Adrenal gland (tissue), 5 donors: ENCODE results near the gene NEU2.

Experiments
- POLR2A ChIP-seq, 2 donors: fragments of 450-650 bp; IDR thresholded peaks; one replicate each; pipeline ENCODE4 v1.6.1; 2017; ENCODE audit warnings: antibody characterized with exemption in 2 of 2, mild to moderate bottlenecking in 2 of 2, moderate library complexity in 1 of 2
- TF ChIP-seq, protein P1 (sequence below), 6 experiments: fragments of 450-650 bp in 4 of 6; fragments of 200-600 bp in 2 of 6; sonication (generic) in 1 of 6; IDR thresholded peaks; 1 replicate in 5 of 6; 2 replicates in 1 of 6; pipeline versions ENCODE4 v1.5.1 to v1.8.0; 2016 to 2021; ENCODE audit warnings: antibody characterized with exemption in 6 of 6, mild to moderate bottlenecking in 2 of 6, moderate library complexity in 1 of 6
- donor health status: DM: no; HTN: no; CAD: no.

DNA sequence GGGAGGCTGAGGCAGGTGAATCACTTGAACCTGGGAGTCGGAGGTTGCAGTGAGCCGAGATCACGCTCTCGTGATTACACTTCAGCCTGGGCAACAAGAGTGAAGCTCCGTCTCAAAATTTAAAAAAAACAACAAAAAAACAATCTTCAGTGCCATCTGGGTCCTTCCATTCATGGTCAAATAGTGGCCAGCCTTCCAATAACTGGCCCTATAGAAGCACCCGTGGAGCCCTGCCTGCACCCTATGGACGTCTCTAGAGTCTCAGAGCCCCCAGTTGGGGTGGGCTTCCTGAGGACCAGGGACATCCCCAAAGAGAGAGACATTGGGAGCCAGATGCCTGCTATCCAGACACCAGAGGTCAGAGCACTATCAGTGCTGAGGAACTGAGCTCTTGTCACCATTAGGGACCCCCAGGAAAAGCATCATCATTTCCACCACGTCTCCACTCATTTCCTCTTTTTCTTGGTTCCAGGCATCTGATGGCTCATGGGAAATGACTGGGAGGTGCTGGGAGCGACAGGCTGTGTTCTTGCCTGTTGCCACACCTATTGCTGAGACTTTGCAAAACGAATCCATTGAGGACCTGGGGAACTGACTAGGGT lies 9.4 kb downstream of the NEU2 start:
- TF ChIP-seq, protein P1, sequence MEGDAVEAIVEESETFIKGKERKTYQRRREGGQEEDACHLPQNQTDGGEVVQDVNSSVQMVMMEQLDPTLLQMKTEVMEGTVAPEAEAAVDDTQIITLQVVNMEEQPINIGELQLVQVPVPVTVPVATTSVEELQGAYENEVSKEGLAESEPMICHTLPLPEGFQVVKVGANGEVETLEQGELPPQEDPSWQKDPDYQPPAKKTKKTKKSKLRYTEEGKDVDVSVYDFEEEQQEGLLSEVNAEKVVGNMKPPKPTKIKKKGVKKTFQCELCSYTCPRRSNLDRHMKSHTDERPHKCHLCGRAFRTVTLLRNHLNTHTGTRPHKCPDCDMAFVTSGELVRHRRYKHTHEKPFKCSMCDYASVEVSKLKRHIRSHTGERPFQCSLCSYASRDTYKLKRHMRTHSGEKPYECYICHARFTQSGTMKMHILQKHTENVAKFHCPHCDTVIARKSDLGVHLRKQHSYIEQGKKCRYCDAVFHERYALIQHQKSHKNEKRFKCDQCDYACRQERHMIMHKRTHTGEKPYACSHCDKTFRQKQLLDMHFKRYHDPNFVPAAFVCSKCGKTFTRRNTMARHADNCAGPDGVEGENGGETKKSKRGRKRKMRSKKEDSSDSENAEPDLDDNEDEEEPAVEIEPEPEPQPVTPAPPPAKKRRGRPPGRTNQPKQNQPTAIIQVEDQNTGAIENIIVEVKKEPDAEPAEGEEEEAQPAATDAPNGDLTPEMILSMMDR (IDR thresholded peaks at IDR 0.05): no peak
- TF ChIP-seq POLR2A (IDR thresholded peaks at IDR 0.05): no peak
